ENCODE measurements around the gene ACAA1.

DNA sequence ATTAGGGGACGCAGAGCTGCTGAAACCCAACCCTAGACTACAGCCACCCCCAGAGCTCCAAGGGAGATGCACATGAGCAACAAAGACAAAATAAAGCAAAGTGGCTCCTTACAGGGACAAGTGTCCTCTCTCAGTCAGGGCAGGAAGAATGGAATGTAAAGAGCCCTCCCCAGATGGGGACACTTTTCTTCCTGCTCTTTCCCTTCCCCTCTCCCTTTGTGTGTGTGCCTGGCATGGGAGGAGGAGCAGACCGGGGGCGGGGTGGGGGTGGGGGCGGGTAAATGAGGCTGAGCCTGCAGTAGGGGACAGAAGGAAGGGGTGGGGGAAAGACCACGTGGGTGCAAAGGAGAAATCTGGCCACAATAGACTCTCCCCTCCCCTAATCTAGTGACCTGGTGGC, 37.4 kb downstream of the ACAA1 start:
- TF ChIP-seq, protein P1, sequence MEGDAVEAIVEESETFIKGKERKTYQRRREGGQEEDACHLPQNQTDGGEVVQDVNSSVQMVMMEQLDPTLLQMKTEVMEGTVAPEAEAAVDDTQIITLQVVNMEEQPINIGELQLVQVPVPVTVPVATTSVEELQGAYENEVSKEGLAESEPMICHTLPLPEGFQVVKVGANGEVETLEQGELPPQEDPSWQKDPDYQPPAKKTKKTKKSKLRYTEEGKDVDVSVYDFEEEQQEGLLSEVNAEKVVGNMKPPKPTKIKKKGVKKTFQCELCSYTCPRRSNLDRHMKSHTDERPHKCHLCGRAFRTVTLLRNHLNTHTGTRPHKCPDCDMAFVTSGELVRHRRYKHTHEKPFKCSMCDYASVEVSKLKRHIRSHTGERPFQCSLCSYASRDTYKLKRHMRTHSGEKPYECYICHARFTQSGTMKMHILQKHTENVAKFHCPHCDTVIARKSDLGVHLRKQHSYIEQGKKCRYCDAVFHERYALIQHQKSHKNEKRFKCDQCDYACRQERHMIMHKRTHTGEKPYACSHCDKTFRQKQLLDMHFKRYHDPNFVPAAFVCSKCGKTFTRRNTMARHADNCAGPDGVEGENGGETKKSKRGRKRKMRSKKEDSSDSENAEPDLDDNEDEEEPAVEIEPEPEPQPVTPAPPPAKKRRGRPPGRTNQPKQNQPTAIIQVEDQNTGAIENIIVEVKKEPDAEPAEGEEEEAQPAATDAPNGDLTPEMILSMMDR (IDR thresholded peaks at IDR 0.05): no peak
- TF ChIP-seq POLR2A (IDR thresholded peaks at IDR 0.05): no peak
